ENCODE measurements around the gene ATR. TPM values are rescaled to one million over a fixed set of nuclear protein-coding genes. Genes with fewer than 3 reads are reported as not detected.

The ATR gene
- total RNA-seq, 1 donor: 37.6 TPM

GRCh38 chr3:142484912-142485435 lies 93.6 kb downstream of the ATR start:
- no peak overlapping the region for H3K4me3 ChIP-seq (ENCODE audit: low read depth, low read length)
- DNase-seq (ENCODE audit: low read depth): no peak
- TF ChIP-seq CTCF (IDR thresholded peaks at IDR 0.05; ENCODE audit: insufficient read depth, low read length): no peak

GRCh38 chr3:142481196-142481595 lies 97.3 kb downstream of the ATR start:
- H3K4me3 ChIP-seq (ENCODE audit: low read depth, low read length): no peak overlapping the region
- TF ChIP-seq CTCF (IDR thresholded peaks at IDR 0.05; ENCODE audit: insufficient read depth, low read length): no peak
- no peak for DNase-seq (ENCODE audit: low read depth)

GRCh38 chr3:142470826-142471225 lies 107.7 kb downstream of the ATR start:
- no peak overlapping the region for H3K4me3 ChIP-seq (ENCODE audit: low read depth, low read length)
- DNase-seq (ENCODE audit: low read depth): no peak
- TF ChIP-seq CTCF (IDR thresholded peaks at IDR 0.05; ENCODE audit: insufficient read depth, low read length): no peak

GRCh38 chr3:142468456-142468855 lies 110.1 kb downstream of the ATR start:
- DNase-seq (ENCODE audit: low read depth): no peak
- H3K4me3 ChIP-seq (ENCODE audit: low read depth, low read length): no peak overlapping the region
- no peak for TF ChIP-seq CTCF (IDR thresholded peaks at IDR 0.05; ENCODE audit: insufficient read depth, low read length)

GRCh38 chr3:142467768-142468167 lies 110.8 kb downstream of the ATR start:
- no peak overlapping the region for H3K4me3 ChIP-seq (ENCODE audit: low read depth, low read length)
- DNase-seq (ENCODE audit: low read depth): no peak
- no peak for TF ChIP-seq CTCF (IDR thresholded peaks at IDR 0.05; ENCODE audit: insufficient read depth, low read length)

GRCh38 chr3:142460689-142461088 lies 117.8 kb downstream of the ATR start:
- no peak for DNase-seq (ENCODE audit: low read depth)
- H3K4me3 ChIP-seq (ENCODE audit: low read depth, low read length): no peak overlapping the region
- no peak for TF ChIP-seq CTCF (IDR thresholded peaks at IDR 0.05; ENCODE audit: insufficient read depth, low read length)

- H3K4me3 ChIP-seq (ENCODE audit: low read depth, low read length): no peak overlapping the region
- no peak for TF ChIP-seq CTCF (IDR thresholded peaks at IDR 0.05; ENCODE audit: insufficient read depth, low read length)
- DNase-seq (ENCODE audit: low read depth): no peak
Observed at GRCh38 chr3:142459929-142460328, 118.6 kb downstream of the ATR start.
